ES-I3 (cell line): ENCODE results near the gene RNF217.

Experiments
- H3K36me3 ChIP-seq: 2 replicates; pipeline ENCODE4 v1.6.1; 2013; ENCODE audit warnings: mild to moderate bottlenecking, low read length, control low read depth, moderate library complexity; ENCODE audit not compliant: insufficient read depth
- H3K4me1 ChIP-seq: 2 replicates; pipeline ENCODE4 v1.6.1; 2013; ENCODE audit warnings: mild to moderate bottlenecking, control low read depth, low read length; ENCODE audit not compliant: insufficient read depth
- H3K9ac ChIP-seq: 2 replicates; pipeline ENCODE4 v1.6.1; 2013; ENCODE audit warnings: low read depth, mild to moderate bottlenecking, low read length, moderate library complexity
- H3K9me3 ChIP-seq: 2 replicates; pipeline ENCODE4 v1.6.1; 2013; ENCODE audit warnings: mild to moderate bottlenecking, low read length, moderate library complexity; ENCODE audit not compliant: control insufficient read depth, insufficient read depth

The RNF217 gene

DNA sequence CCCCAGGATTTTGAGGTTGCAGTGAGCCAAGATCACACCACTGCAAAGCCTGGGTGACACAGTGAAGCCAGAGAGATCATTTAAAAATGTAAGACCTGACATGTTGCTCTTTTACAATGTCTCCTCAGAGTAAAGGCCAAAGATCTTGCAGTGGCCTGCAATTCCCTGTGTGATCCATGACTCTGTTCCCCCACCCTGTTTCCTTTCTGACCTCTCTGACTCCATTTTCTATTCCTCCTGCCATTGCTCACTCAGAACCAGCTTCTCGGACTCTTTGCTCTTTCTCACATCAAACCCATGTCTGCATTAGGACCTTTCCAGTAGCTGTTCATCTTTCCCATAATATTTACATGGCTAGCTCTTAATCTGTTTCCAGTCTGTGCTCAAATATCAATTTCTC, 28.8 kb downstream of the RNF217 start:
- Histone ChIP-seq H3K9ac (no peak overlapping the region), H3K4me1 (peaks cover 4% of the 10 kb centered on the region), H3K36me3 (no peaks in the 10 kb centered on the region), H3K9me3 (no peaks in the 10 kb centered on the region; the same call in 1 of the 2 replicates)

DNA sequence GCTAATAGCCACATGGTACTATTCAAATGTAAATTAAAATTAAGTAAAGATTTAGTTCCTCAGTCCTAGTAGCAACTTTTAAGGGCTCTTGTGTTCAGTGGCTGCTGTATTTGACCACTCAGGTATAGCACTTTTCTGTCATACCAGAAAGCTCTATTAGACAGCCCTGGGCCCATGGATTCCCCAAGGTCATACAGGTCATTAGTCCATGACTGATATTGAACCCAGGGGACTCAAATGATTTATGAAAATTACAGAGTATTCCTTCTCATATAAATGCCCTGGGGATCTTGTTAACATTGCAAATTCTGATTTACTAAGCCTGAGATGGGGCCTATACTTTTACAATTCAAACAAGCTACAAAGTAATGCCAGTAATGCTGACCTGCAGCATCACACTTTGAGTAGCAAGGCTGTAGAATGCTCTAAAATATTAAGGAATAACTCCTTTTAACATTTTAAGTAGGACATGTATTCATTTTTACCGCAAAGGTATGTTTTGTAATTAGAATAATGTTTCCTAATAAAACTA, 29.6 kb downstream of the RNF217 start:
- Histone ChIP-seq H3K36me3 (no peaks in the 10 kb centered on the region), H3K9ac (no peak overlapping the region), H3K4me1 (peaks cover 4% of the 10 kb centered on the region), H3K9me3 (no peaks in the 10 kb centered on the region; the same call in 1 of the 2 replicates)

DNA sequence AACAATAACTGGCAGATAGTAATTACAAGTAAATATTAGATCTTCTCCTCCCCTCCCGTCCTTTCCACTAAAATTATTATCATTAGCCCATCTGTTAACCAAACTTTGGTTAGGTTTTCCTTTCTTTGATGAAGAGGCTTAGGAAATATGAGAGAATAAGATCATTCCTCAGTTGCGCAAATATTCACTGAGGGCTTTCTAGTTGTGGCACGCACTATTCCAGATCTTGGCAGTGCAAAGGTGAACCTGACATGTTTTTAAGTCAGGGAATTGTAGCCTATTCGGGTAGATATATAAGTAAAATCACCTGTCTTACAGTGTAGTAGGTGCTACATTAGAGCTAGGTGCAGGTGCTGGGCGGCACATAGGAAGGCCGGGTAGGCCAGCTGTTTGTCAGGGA, 31.1 kb downstream of the RNF217 start:
- Histone ChIP-seq H3K9me3 (no peaks in the 10 kb centered on the region), H3K4me1 (peaks cover 4% of the 10 kb centered on the region)

DNA sequence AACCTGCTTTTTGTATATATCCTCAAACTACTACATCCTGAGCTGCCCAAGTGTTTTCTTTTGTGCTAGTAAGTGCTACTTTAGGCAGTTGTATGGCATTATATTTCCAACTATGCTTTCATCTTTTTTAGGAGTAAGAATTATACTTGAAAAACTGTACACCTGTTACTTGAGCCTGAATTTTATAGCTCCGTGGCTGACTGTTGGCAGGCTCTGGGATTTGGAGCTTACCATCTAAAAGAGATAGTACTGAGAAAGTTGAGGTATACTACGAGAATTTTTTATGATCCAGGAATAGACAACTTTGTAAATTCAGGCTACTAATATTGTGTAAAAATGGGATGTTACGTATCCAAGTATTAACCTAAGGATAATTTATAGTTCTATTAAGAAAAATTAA, 32.4 kb downstream of the RNF217 start:
- no peaks in the 10 kb centered on the region for H3K36me3 ChIP-seq
- H3K4me1 ChIP-seq = peaks cover 4% of the 10 kb centered on the region
- H3K9me3 ChIP-seq = no peaks in the 10 kb centered on the region
- H3K9ac ChIP-seq = no peak overlapping the region

More for the DNA sequence above, 31.1 kb downstream of the RNF217 start:
- no peak overlapping the region for H3K9ac ChIP-seq
- no peaks in the 10 kb centered on the region for H3K36me3 ChIP-seq

DNA sequence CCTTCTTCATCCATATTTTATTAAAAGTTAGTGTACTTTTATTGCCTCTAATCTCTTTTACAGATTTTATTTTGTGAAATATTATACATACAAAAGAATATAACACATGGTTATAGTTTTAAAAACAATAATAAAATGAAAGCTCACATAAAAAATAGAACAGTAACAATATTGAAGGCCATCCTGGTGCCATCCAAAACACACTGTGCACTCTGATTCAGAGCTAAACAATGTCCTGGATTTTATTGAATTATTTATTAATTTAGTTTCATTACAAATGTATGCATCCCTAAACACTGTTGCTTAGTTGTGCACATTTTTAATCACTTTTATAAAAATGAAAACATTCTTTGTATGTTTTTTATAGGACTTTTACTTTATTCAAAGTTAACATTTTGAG, 32.9 kb downstream of the RNF217 start:
- Histone ChIP-seq H3K4me1 (peaks cover 4% of the 10 kb centered on the region), H3K9ac (no peak overlapping the region)

DNA sequence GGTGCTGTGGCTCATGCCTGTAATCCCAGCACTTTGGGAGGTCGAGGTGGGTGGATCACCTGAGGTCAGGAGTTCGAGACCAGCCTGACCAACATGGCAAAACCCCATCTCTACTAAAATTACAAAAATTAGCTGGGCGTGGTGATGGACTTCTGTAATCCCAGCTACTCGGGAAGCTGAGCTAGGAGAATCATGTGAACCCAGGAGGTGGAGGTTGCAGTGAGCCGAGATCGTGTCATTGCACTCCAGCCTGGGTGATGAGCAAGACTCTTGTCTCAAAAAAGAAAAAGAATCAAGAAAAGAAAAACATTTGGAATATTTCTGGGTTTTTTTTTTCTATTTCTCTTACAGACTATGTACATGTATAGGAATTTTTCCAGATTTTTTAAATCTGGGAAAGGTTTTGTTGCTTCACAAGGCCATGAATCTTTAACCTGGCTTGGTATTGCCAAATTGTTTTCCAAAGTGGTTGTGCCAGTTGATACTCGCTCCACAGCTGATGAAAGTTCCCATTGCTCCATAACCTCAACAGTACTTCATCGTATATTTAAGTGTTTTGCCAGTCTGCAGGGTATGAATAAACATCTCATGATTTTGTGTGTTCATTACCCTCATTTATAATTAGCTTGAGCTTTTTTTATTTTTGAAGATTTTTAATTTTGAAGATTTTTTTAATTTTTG, 33.5 kb downstream of the RNF217 start:
- peaks cover 4% of the 10 kb centered on the region for H3K4me1 ChIP-seq
- H3K9me3 ChIP-seq = no peaks in the 10 kb centered on the region
- H3K9ac ChIP-seq = no peak overlapping the region
- no peaks in the 10 kb centered on the region for H3K36me3 ChIP-seq

More for the DNA sequence above, 32.9 kb downstream of the RNF217 start:
- H3K9me3 ChIP-seq = no peaks in the 10 kb centered on the region
- H3K36me3 ChIP-seq = no peaks in the 10 kb centered on the region

DNA sequence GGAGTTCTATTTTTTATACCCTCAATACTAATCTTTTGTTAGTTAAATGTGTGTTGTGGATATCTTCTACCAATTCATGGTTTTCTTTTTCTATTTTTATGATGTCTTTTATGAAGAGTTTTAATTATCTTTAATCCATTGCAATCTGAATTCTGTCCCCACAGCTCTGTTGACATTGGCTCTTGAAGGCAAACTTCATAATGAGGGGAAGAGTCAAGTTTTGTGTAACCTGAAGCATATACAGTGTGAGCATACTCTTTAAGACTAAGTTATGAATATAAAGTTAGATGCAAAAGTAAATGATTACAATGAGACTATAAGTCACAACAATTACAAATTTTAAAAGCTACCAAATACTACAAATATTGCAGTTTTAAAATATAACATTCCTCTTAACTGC, 34.2 kb downstream of the RNF217 start:
- H3K4me1 ChIP-seq = peaks cover 4% of the 10 kb centered on the region

DNA sequence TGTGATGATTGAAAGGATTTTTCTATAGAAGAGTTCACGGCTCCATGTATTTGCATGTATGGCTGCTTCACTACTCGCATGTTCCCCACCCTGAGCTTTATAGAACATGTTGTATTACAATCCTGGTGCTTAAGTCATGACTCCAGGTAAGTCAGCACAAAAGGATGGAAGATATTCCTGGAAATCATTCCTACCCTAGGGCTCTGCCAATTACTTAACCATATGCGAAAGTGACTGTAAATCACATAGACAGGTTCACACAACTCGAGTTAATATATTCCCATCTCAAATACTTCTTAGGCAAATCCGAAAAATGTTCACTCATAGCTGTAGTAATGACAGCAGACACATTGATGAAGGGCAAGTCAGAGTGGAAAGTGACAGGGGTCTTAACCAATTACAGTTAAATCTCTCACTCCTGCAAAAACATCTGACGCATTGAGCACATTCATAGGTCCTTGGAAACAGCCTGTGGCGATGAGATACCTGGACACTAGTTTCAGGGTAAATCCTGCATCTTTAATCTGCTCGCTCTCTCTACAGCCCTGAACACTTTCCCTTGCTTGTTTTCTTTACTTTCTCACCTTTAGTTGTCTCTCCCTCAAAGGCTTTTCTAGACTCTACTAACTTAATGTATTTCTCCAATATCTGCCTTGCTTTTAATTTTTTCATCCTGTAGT, 35.1 kb downstream of the RNF217 start:
- H3K4me1 ChIP-seq = peaks cover 7% of the 10 kb centered on the region; the same call in 1 of the 2 replicates
- no peaks in the 10 kb centered on the region for H3K9me3 ChIP-seq

More for the DNA sequence above, 34.2 kb downstream of the RNF217 start:
- H3K9ac ChIP-seq = no peak overlapping the region
- no peaks in the 10 kb centered on the region for H3K36me3 ChIP-seq
- H3K9me3 ChIP-seq = no peaks in the 10 kb centered on the region

DNA sequence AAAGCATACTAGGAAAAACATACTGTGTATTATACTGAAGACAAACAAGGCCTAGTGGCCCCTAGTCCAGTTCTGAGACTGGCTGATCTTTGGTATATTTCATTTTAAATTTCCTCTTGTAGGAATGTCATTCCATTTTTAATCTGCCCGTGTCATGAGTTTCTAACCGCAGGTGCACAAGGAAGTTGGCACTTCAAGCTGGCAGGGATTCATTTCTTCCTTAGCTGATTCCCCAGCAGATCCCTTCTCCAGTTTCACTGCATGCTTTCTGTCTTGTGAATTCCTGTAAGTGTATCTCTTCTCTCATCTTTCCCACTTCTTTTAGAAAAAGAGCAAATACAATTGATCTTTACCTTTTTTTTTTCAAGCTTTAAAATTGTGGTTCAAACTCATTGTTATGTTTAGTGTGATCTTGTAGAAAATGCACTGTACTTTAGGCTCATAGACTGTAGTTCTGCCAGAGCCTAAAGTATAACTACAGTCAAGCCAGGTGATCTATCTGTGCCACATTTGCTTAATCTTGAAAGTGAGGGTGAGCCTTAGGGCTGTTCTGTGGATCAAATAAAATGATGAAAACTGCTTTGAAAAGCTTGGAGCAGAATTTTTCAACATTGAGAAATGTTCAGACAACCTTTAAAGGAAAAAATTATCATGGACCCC, 37.0 kb downstream of the RNF217 start:
- H3K4me1 ChIP-seq = peaks cover 7% of the 10 kb centered on the region; the same call in 1 of the 2 replicates
- H3K36me3 ChIP-seq = no peaks in the 10 kb centered on the region

More for the DNA sequence above, 35.1 kb downstream of the RNF217 start:
- Histone ChIP-seq H3K36me3 (no peaks in the 10 kb centered on the region), H3K9ac (no peak overlapping the region)

DNA sequence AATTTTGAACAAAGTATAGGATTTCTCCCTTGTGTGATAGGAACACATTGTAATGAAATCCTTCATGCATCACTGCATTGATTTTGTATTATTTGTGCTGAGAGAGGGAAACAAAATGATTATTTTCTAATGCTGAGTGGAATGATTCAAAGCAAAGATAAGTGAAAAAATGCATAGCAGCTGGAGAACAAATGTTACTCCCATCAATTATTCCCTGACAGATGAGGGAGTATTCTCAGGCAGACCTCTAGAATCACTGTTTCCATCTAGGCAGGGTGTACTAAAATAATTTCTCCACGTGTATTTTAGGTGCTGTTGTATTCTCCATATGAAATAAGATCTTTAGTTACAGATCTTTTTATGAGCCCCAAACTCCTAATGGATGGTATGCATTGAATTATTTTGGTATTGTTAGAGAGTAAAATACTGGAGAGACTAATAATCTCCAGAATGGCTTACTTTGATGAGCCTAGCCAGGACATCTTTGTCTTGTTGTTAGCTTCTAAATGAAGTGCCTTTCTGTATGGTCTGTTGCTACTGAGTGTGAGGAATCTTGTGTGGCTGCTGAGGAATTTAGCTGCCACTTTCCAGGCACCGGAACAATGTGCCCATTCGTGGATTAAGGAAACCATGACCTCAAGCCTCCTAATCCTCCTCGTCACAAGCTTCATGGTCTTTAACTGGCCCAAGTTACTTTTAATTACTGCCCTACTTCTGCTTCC, 39.6 kb downstream of the RNF217 start:
- Histone ChIP-seq H3K9ac (no peak overlapping the region), H3K36me3 (no peaks in the 10 kb centered on the region), H3K9me3 (0 out of 2 replicates have a peak, but pooled peaks cover 2% of the 10 kb centered on the region), H3K4me1 (peaks cover 7% of the 10 kb centered on the region; the same call in 1 of the 2 replicates)

More for the DNA sequence above, 37.0 kb downstream of the RNF217 start:
- Histone ChIP-seq H3K9ac (no peak overlapping the region), H3K9me3 (no peaks in the 10 kb centered on the region)

DNA sequence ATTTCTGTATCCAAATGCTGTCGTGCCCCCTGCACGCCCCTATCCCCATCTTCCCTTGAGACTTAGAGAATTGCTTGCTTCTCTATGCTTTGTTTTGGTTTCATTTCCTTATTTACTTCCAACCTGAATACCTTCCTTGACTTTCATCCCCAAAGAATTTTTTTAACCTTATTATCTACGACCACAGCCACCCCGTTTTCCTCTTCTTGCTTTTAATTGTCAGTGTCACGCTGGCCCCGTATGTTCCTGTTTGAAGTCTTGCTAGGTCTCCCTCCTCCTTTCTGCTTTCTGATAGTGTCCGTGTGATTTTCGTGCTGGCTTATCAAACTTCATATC, 40.1 kb downstream of the RNF217 start:
- peaks cover 7% of the 10 kb centered on the region; the same call in 1 of the 2 replicates for H3K4me1 ChIP-seq
- H3K9ac ChIP-seq = no peak overlapping the region
- 0 out of 2 replicates have a peak, but pooled peaks cover 2% of the 10 kb centered on the region for H3K9me3 ChIP-seq
- no peaks in the 10 kb centered on the region for H3K36me3 ChIP-seq

DNA sequence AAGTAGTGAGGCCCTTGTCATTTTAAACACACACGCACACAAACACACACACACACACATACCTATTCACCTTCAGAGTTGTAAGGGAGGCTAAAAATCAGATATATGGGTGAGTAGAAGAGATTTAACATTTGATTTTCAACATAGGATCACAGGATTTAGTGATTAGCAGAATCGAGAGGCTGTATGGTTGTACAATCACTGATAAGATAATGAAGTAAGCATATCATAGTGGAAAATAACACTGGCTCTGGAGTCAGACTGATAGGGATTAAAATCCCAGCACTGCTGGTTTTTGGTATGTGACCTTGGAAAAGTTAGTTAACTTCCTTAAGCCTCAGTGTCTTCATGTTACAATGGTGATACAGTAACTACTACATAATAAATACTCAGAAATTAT, 40.8 kb downstream of the RNF217 start:
- no peak overlapping the region for H3K9ac ChIP-seq
- H3K36me3 ChIP-seq = no peaks in the 10 kb centered on the region
- peaks cover 7% of the 10 kb centered on the region; the same call in 1 of the 2 replicates for H3K4me1 ChIP-seq
- H3K9me3 ChIP-seq = 0 out of 2 replicates have a peak, but pooled peaks cover 2% of the 10 kb centered on the region

DNA sequence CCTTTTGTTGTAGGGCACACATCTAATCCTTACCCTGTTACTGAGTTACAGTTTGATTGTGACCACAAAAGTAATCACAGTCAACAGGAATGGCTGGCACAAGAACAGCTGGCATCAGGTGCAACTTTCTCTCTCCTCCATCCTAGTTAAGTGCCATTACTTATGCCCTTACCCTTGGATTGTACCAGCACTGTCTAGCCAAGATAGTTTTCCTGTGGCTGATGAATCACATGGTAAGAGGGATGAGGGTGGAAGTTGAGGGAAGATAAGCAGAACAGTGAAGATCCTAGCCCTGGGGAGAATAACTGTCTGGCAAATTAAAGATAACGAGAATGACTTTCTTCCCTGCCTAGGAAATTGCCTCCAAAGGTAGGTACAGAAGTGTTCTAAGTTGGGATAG, 42.0 kb downstream of the RNF217 start:
- Histone ChIP-seq H3K9ac (no peak overlapping the region), H3K36me3 (no peaks in the 10 kb centered on the region; the same call in 1 of the 2 replicates), H3K4me1 (peaks cover 7% of the 10 kb centered on the region; the same call in 1 of the 2 replicates), H3K9me3 (0 out of 2 replicates have a peak, but pooled peaks cover 2% of the 10 kb centered on the region)
